Frontal cortex (tissue), 4 donors: ENCODE measurements around the gene STK39. TPM values are rescaled to one million over a fixed set of nuclear protein-coding genes. Genes with fewer than 3 reads are reported as not detected.
"Not testable (repeated sequence)": the region's sequence is repeated elsewhere in the genome, so short reads cannot be mapped to it uniquely, and the experiment has no call there.

Experiments used
- DNase-seq, 2 donors: peaks; one replicate each; pipeline ENCODE4 v3.0.0; 2012; ENCODE audit warnings: low spot score in 2 of 2
- FAIRE-seq: peaks from 2 replicates; lab custom pipeline; 2012; peaks lifted over from hg19 to GRCh38; lab: Jason Lieb, UNC
- total RNA-seq: library from RNA; depleted of rRNA; stranded (reverse); fragments of >200 nt; gene quantifications from one replicate; pipeline ENCODE4 v1.2.3, GENCODE V29; 2014
- donor health status: control.
- donor health status: control.
- donor health status: control.

Gene STK39
- total RNA-seq, result 46.1 TPM

- no peak for FAIRE-seq
- peak; percentile 75 to 80 for DNase-seq
Observed at GRCh38 chr2:168247341-168248261, at the start of gene STK39. Gene STK39 (minus strand): TSS chr2:168247595. CDS start chr2:168247435, 160 bp downstream.

- FAIRE-seq, result no peak
- no peak for DNase-seq
Observed at GRCh38 chr2:168295051-168295450, 47.7 kb upstream of the STK39 start.

- no peak for DNase-seq
- FAIRE-seq, result no peak
Observed at GRCh38 chr2:168294409-168294808, 47.0 kb upstream of the STK39 start.

- DNase-seq (no peak), FAIRE-seq (no peak)
Observed at GRCh38 chr2:168293766-168294165, 46.4 kb upstream of the STK39 start.

- no peak for FAIRE-seq
Observed at GRCh38 chr2:168290391-168290790, 43.0 kb upstream of the STK39 start.

GRCh38 chr2:168289880-168290279 is 42.5 kb upstream of the STK39 start:
- FAIRE-seq, result no peak
- DNase-seq, result no peak

More at GRCh38 chr2:168290391-168290790, 43.0 kb upstream of the STK39 start:
- DNase-seq, result no peak

GRCh38 chr2:168286535-168286934 is 39.1 kb upstream of the STK39 start:
- DNase-seq, result no peak
- no peak for FAIRE-seq

- FAIRE-seq (no peak), DNase-seq (no peak)
Observed at GRCh38 chr2:168278424-168278888, 31.1 kb upstream of the STK39 start.

GRCh38 chr2:168277276-168277675 is 29.9 kb upstream of the STK39 start:
- FAIRE-seq (no peak), DNase-seq (no peak)

GRCh38 chr2:168272225-168272624 is 24.8 kb upstream of the STK39 start:
- FAIRE-seq, result no peak

GRCh38 chr2:168262926-168263325 is 15.5 kb upstream of the STK39 start:
- not testable (repeated sequence) for DNase-seq

More at GRCh38 chr2:168272225-168272624, 24.8 kb upstream of the STK39 start:
- no peak for DNase-seq

GRCh38 chr2:168256448-168256847 is 9.1 kb upstream of the STK39 start:
- FAIRE-seq, result no peak
- no peak for DNase-seq

More at GRCh38 chr2:168262926-168263325, 15.5 kb upstream of the STK39 start:
- FAIRE-seq, result not testable (repeated sequence)

- FAIRE-seq (no peak), DNase-seq (no peak)
Observed at GRCh38 chr2:168255866-168256265, 8.5 kb upstream of the STK39 start.

- FAIRE-seq (no peak), DNase-seq (no peak)
Observed at GRCh38 chr2:168255103-168255502, 7.7 kb upstream of the STK39 start.

- DNase-seq (no peak), FAIRE-seq (no peak)
Observed at GRCh38 chr2:168254158-168254935, 7.0 kb upstream of the STK39 start.

GRCh38 chr2:168253379-168253778 is 6.0 kb upstream of the STK39 start:
- DNase-seq, result no peak
- no peak for FAIRE-seq

GRCh38 chr2:168252976-168253375 is 5.6 kb upstream of the STK39 start:
- FAIRE-seq (no peak), DNase-seq (no peak)

GRCh38 chr2:168246483-168247340 is 683 bp downstream of the STK39 start:
- FAIRE-seq (no peak), DNase-seq (peak; percentile 53 to 74)

GRCh38 chr2:168246072-168246482 is 1.3 kb downstream of the STK39 start:
- DNase-seq (no peak), FAIRE-seq (no peak)
